GM12891 (cell line): ENCODE data around the gene STK36.

ENCODE experiments used
- PAX5 ChIP-seq: IDR thresholded peaks from 2 replicates; pipeline ENCODE4 v1.6.1; 2011; ENCODE audit warnings: low read length, moderate library complexity, mild to moderate bottlenecking; ENCODE audit not compliant: insufficient read depth, severe bottlenecking
- POLR2A ChIP-seq: IDR thresholded peaks from 2 replicates; pipeline ENCODE4 v1.6.1; 2011; ENCODE audit warnings: low read depth, low read length, control low read depth
- POLR2AphosphoS5 ChIP-seq: IDR thresholded peaks from 2 replicates; pipeline ENCODE4 v1.6.1; 2011; ENCODE audit warnings: low read depth, low read length, control low read depth
- TAF1 ChIP-seq: IDR thresholded peaks from 2 replicates; pipeline ENCODE4 v1.6.1; 2011; ENCODE audit warnings: low read depth, low read length, control low read depth

DNA sequence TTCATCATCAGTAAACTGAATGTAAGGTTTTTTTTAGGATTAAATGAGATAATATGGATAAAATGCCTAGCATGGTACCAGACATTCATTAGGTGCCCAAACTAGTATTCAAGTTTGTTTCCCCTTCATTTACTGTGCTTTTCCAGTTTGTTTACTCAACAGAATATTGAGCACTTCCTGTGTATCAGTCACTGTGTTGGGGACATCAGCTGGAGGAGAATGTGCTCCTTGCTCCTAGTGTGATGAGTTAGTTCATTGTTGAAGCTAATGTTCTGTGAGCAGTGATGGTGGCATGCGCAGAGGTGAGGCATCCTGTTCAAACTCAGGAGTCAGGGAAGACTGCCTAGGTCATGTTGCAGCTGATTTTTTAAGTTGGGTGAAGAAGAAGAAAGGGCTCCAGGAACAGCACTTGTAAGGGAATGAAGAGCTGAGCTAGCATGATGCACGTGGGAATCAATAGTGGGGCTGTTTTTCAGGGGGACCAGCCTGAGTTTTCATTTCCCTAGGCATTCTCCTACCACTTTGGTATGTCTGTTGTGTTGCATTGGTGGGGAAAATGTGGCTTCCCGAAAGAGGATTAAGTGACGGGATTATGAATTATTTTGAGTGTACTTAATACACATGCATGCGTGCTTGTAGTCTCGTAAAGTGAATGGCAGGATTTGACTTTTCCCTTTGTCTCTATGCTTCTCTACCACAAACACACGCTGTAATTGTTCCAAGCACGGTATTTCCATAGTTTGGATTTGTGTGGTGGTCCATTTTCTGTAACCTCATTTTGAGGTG lies 62.5 kb downstream of the STK36 start:
- TF ChIP-seq POLR2AphosphoS5 (no peak), POLR2A (no peak), TAF1 (no peak), PAX5 (no peak)
